SK-N-SH (cell line): Measurements from ENCODE around the gene CLMP. TPM values are rescaled to one million over a fixed set of nuclear protein-coding genes. Genes with fewer than 3 reads are reported as not detected.

Source experiments
- CHD2 ChIP-seq: fragments of 150-350 bp; IDR thresholded peaks from 2 replicates; pipeline ENCODE4 v1.6.1; 2018; ENCODE audit warnings: low read length; ENCODE audit not compliant: partially characterized antibody
- CTCF ChIP-seq: fragments of 200-600 bp; sonication (generic); IDR thresholded peaks from 2 replicates; pipeline ENCODE4 v1.6.1; 2017; ENCODE audit warnings: antibody characterized with exemption, mild to moderate bottlenecking, moderate library complexity
- EP300 ChIP-seq, 2 experiments: IDR thresholded peaks; 2 replicates each; pipeline versions ENCODE4 v1.4.0 to v1.6.1; 2012; ENCODE audit warnings: borderline replicate concordance in 1 of 2, low read depth in 1 of 2, low read length in 1 of 2
- EZH2phosphoT487 ChIP-seq: fragments of 200-600 bp; sonication (generic); IDR thresholded peaks from 2 replicates; pipeline ENCODE4 v1.6.1; 2017; ENCODE audit warnings: low read depth, mixed run types, mild to moderate bottlenecking, antibody characterized with exemption, moderate library complexity, borderline replicate concordance
- FOSL2 ChIP-seq: IDR thresholded peaks from 2 replicates; pipeline ENCODE4 v1.4.0; 2012; ENCODE audit warnings: low read depth, mild to moderate bottlenecking, moderate library complexity, borderline replicate concordance
- FOXJ3 ChIP-seq: sonication (generic); formaldehyde crosslinking; IDR thresholded peaks from 2 replicates; pipeline ENCODE4 v1.5.1; 2020; ENCODE audit warnings: mild to moderate bottlenecking, missing genetic modification reagents
- GABPA ChIP-seq: IDR thresholded peaks from 2 replicates; pipeline ENCODE4 v1.4.0; 2012; ENCODE audit warnings: low read depth, mild to moderate bottlenecking
- GATA2 ChIP-seq: sonication (generic); formaldehyde crosslinking; IDR thresholded peaks from 2 replicates; pipeline ENCODE4 v1.5.0; 2020; ENCODE audit warnings: mild to moderate bottlenecking, missing genetic modification reagents
- IRF3 ChIP-seq: fragments of 150-350 bp; IDR thresholded peaks from 2 replicates; pipeline ENCODE4 v1.6.1; 2016; ENCODE audit warnings: mild to moderate bottlenecking, low read depth, low read length
- JUND ChIP-seq: IDR thresholded peaks from 2 replicates; pipeline ENCODE4 v1.4.0; 2012
- MAX ChIP-seq: IDR thresholded peaks from 2 replicates; pipeline ENCODE4 v1.4.0; 2012; ENCODE audit warnings: low read depth
- MEF2A ChIP-seq: IDR thresholded peaks from 2 replicates; pipeline ENCODE4 v1.4.0; 2012; ENCODE audit warnings: low read depth, borderline replicate concordance
- MXI1 ChIP-seq: IDR thresholded peaks from 2 replicates; pipeline ENCODE4 v1.6.1; 2012; ENCODE audit warnings: mild to moderate bottlenecking, low read depth, low read length, improper control_type of control experiment
- POLR2AphosphoS5 ChIP-seq: IDR thresholded peaks from 2 replicates; pipeline ENCODE4 v1.6.1; 2012; ENCODE audit warnings: low read depth, low read length
- RAD21 ChIP-seq: IDR thresholded peaks from 2 replicates; pipeline ENCODE4 v1.6.1; 2012; ENCODE audit warnings: mild to moderate bottlenecking, low read length
- RCOR1 ChIP-seq: fragments of 150-350 bp; IDR thresholded peaks from 2 replicates; pipeline ENCODE4 v1.6.1; 2017; ENCODE audit warnings: antibody characterized with exemption, low read length
- RFX5 ChIP-seq: IDR thresholded peaks from 2 replicates; pipeline ENCODE4 v1.6.1; 2012; ENCODE audit warnings: mild to moderate bottlenecking, improper control_type of control experiment, low read length
- SIN3A ChIP-seq: IDR thresholded peaks from 2 replicates; pipeline ENCODE4 v1.6.1; 2012; ENCODE audit warnings: low read depth, mild to moderate bottlenecking, low read length, moderate library complexity, borderline replicate concordance
- TCF12 ChIP-seq: IDR thresholded peaks from 2 replicates; pipeline ENCODE4 v1.4.0; 2012
- TEAD4 ChIP-seq: IDR thresholded peaks from 2 replicates; pipeline ENCODE4 v1.4.0; 2012; ENCODE audit warnings: mild to moderate bottlenecking, borderline replicate concordance; ENCODE audit not compliant: insufficient read depth
- USF1 ChIP-seq: IDR thresholded peaks from 2 replicates; pipeline ENCODE4 v1.4.0; 2012; ENCODE audit warnings: low read depth, borderline replicate concordance
- USF2 ChIP-seq: fragments of 150-350 bp; IDR thresholded peaks from 2 replicates; pipeline ENCODE4 v1.6.1; 2017; ENCODE audit warnings: antibody characterized with exemption, low read length, low read depth, borderline replicate concordance
- polyA plus RNA-seq, 3 experiments: library from polyadenylated mRNA; depleted of rRNA; stranded (reverse); fragments of >200 nt; gene quantifications; 2 replicates each; pipeline ENCODE4 v1.2.3, GENCODE V29; 2012
- TF ChIP-seq, protein P1 (sequence below): IDR thresholded peaks from 2 replicates; pipeline ENCODE4 v1.6.1; 2012; ENCODE audit warnings: mild to moderate bottlenecking, low read depth, low read length, moderate library complexity

CLMP gene
- polyA plus RNA-seq, 1 of the 3 experiments (the other 2 are of a cell fraction): 61.9 TPM

GRCh38 chr11:123062158-123062891, 132.7 kb downstream of the CLMP start (continued):
- TF ChIP-seq, protein P1, sequence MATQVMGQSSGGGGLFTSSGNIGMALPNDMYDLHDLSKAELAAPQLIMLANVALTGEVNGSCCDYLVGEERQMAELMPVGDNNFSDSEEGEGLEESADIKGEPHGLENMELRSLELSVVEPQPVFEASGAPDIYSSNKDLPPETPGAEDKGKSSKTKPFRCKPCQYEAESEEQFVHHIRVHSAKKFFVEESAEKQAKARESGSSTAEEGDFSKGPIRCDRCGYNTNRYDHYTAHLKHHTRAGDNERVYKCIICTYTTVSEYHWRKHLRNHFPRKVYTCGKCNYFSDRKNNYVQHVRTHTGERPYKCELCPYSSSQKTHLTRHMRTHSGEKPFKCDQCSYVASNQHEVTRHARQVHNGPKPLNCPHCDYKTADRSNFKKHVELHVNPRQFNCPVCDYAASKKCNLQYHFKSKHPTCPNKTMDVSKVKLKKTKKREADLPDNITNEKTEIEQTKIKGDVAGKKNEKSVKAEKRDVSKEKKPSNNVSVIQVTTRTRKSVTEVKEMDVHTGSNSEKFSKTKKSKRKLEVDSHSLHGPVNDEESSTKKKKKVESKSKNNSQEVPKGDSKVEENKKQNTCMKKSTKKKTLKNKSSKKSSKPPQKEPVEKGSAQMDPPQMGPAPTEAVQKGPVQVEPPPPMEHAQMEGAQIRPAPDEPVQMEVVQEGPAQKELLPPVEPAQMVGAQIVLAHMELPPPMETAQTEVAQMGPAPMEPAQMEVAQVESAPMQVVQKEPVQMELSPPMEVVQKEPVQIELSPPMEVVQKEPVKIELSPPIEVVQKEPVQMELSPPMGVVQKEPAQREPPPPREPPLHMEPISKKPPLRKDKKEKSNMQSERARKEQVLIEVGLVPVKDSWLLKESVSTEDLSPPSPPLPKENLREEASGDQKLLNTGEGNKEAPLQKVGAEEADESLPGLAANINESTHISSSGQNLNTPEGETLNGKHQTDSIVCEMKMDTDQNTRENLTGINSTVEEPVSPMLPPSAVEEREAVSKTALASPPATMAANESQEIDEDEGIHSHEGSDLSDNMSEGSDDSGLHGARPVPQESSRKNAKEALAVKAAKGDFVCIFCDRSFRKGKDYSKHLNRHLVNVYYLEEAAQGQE: no peak
- TF ChIP-seq EP300 (IDR thresholded peaks at IDR 0.05; ENCODE audit: borderline replicate concordance in 1 of 2, low read depth in 1 of 2, low read length in 1 of 2) (peak in 1 of 2 experiments; percentile 25; a peak in 2 of 4 replicates), FOXJ3 (CRISPR knock-in tag) (no peak), RAD21 (no peak), USF1 (no peak), CTCF (no peak; the same call in 1 of the 2 replicates), MXI1 (peak; percentile 53), CHD2 (peak; percentile 86), EZH2phosphoT487 (no peak), MAX (peak; percentile 72), RFX5 (peak; percentile 38; the same call in 1 of the 2 replicates), TCF12 (peak; percentile 24; the same call in 1 of the 2 replicates), GABPA (peak; percentile 74), IRF3 (peak; percentile 27; the same call in 1 of the 2 replicates), JUND (peak; percentile 11; the same call in 1 of the 2 replicates), USF2 (no peak), SIN3A (peak; percentile 45; the same call in 1 of the 2 replicates), MEF2A (no peak), FOSL2 (no peak), RCOR1 (no peak), TEAD4 (peak; percentile 20), POLR2AphosphoS5 (peak; percentile 36; the same call in 1 of the 2 replicates), GATA2 (no peak)
